Ovary (tissue), 3 donors: ENCODE measurements around the gene NUAK1.

Experiments
- POLR2A ChIP-seq: fragments of 450-650 bp; IDR thresholded peaks from one replicate; pipeline ENCODE4 v1.6.1; 2017; ENCODE audit warnings: antibody characterized with exemption, mild to moderate bottlenecking, moderate library complexity
- TF ChIP-seq, protein P1 (sequence below), 3 donors: fragments of 450-650 bp in 2 of 3; fragments of 200-600 bp in 1 of 3; IDR thresholded peaks; one replicate each; pipeline versions ENCODE4 v1.5.1 to v1.8.0; 2016 to 2022; ENCODE audit warnings: antibody characterized with exemption in 3 of 3, mild to moderate bottlenecking in 1 of 3
- donor health status: DM: no; HTN: no; CAD: no.

GRCh38 chr12:106078358-106079010 lies 60.3 kb downstream of the NUAK1 start:
- TF ChIP-seq, protein P1, sequence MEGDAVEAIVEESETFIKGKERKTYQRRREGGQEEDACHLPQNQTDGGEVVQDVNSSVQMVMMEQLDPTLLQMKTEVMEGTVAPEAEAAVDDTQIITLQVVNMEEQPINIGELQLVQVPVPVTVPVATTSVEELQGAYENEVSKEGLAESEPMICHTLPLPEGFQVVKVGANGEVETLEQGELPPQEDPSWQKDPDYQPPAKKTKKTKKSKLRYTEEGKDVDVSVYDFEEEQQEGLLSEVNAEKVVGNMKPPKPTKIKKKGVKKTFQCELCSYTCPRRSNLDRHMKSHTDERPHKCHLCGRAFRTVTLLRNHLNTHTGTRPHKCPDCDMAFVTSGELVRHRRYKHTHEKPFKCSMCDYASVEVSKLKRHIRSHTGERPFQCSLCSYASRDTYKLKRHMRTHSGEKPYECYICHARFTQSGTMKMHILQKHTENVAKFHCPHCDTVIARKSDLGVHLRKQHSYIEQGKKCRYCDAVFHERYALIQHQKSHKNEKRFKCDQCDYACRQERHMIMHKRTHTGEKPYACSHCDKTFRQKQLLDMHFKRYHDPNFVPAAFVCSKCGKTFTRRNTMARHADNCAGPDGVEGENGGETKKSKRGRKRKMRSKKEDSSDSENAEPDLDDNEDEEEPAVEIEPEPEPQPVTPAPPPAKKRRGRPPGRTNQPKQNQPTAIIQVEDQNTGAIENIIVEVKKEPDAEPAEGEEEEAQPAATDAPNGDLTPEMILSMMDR (IDR thresholded peaks at IDR 0.05), result no peak
- TF ChIP-seq POLR2A, result no peak
